ENCODE measurements around the gene MAGI1. TPM values are rescaled to one million over a fixed set of nuclear protein-coding genes. Genes with fewer than 3 reads are reported as not detected.

Gene MAGI1
- total RNA-seq, 1 donor from 2014 or later, result not detected

- ChIA-PET CTCF (no interaction called here), POLR2A (no interaction called here)
- ATAC-seq (ENCODE audit: low read depth) (no peak), DNase-seq (no peak)
- Mint-ChIP-seq H3K36me3 (ENCODE audit: low read depth) (no peaks in the 10 kb centered on the region), H3K27ac (no peak overlapping the region), H3K27me3 (no peaks in the 10 kb centered on the region), H3K4me3 (no peak overlapping the region), H3K9me3 (peaks cover 2% of the 10 kb centered on the region), H3K4me1 (no peaks in the 10 kb centered on the region)
- intact Hi-C loops (cut with micrococcal nuclease), result no loop called here
- TF ChIP-seq, protein P1, sequence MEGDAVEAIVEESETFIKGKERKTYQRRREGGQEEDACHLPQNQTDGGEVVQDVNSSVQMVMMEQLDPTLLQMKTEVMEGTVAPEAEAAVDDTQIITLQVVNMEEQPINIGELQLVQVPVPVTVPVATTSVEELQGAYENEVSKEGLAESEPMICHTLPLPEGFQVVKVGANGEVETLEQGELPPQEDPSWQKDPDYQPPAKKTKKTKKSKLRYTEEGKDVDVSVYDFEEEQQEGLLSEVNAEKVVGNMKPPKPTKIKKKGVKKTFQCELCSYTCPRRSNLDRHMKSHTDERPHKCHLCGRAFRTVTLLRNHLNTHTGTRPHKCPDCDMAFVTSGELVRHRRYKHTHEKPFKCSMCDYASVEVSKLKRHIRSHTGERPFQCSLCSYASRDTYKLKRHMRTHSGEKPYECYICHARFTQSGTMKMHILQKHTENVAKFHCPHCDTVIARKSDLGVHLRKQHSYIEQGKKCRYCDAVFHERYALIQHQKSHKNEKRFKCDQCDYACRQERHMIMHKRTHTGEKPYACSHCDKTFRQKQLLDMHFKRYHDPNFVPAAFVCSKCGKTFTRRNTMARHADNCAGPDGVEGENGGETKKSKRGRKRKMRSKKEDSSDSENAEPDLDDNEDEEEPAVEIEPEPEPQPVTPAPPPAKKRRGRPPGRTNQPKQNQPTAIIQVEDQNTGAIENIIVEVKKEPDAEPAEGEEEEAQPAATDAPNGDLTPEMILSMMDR (IDR thresholded peaks at IDR 0.05), result no peak
These were observed 298.7 kb downstream of the MAGI1 start for GRCh38 chr3:65739901-65740541.

- ATAC-seq (ENCODE audit: low read depth) (no peak), DNase-seq (no peak)
- no peaks in the 10 kb centered on the region for H3K4me1 Mint-ChIP-seq
- H3K36me3 Mint-ChIP-seq (ENCODE audit: low read depth), result no peaks in the 10 kb centered on the region
- H3K9me3 Mint-ChIP-seq, result peaks cover 2% of the 10 kb centered on the region
- intact Hi-C loops (cut with micrococcal nuclease), result no loop called here
- POLR2A ChIA-PET, result no interaction called here
- H3K27ac Mint-ChIP-seq, result no peak overlapping the region
- TF ChIP-seq, protein P1 (IDR thresholded peaks at IDR 0.05), result no peak
- CTCF ChIA-PET, result no interaction called here
- H3K27me3 Mint-ChIP-seq, result peaks cover 5% of the 10 kb centered on the region
- H3K4me3 Mint-ChIP-seq, result no peak overlapping the region
These were observed 303.9 kb downstream of the MAGI1 start for GRCh38 chr3:65734792-65735191.

- DNase-seq (no peak), ATAC-seq (ENCODE audit: low read depth) (no peak)
- no peak overlapping the region for H3K27ac Mint-ChIP-seq
- no peaks in the 10 kb centered on the region for H3K4me1 Mint-ChIP-seq
- TF ChIP-seq, protein P1 (IDR thresholded peaks at IDR 0.05), result no peak
- peaks cover 2% of the 10 kb centered on the region for H3K9me3 Mint-ChIP-seq
- intact Hi-C loops (cut with micrococcal nuclease), result no loop called here
- no peak overlapping the region for H3K4me3 Mint-ChIP-seq
- H3K27me3 Mint-ChIP-seq, result peaks cover 5% of the 10 kb centered on the region
- ChIA-PET CTCF (no interaction called here), POLR2A (no interaction called here)
- H3K36me3 Mint-ChIP-seq (ENCODE audit: low read depth), result no peaks in the 10 kb centered on the region
These were observed 304.3 kb downstream of the MAGI1 start for GRCh38 chr3:65734382-65734781.

DNA sequence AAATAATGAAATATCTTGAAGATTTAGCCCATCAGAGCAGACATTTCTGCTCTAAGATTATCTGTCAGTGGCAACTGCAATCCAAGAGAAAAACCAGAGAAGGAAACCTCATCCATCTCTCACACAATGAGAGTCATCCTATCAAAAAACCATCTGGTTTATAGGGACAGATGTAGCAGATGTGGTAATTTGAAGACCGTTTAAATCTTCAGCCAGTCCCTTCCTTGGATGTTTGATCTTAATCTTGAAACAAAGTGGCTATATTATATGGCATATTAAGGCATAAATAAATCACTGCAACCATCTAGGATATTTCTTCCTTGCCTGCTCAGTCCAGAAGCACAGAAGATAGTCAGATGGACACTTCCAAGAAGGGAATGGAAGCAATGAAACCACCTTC lies 305.3 kb downstream of the MAGI1 start:
- POLR2A ChIA-PET, result no interaction called here
- Mint-ChIP-seq H3K36me3 (ENCODE audit: low read depth) (no peaks in the 10 kb centered on the region), H3K27ac (no peak overlapping the region), H3K27me3 (peaks cover 5% of the 10 kb centered on the region), H3K4me3 (no peak overlapping the region), H3K4me1 (no peaks in the 10 kb centered on the region), H3K9me3 (peaks cover 2% of the 10 kb centered on the region)
- ATAC-seq (ENCODE audit: low read depth), result no peak
- intact Hi-C loops (cut with micrococcal nuclease), result no loop called here
- DNase-seq, result no peak
- TF ChIP-seq, protein P1 (IDR thresholded peaks at IDR 0.05), result no peak
- CTCF ChIA-PET, result no interaction called here

- Mint-ChIP-seq H3K27ac (no peak overlapping the region), H3K27me3 (peaks cover 5% of the 10 kb centered on the region), H3K4me1 (no peaks in the 10 kb centered on the region), H3K9me3 (peaks cover 2% of the 10 kb centered on the region), H3K36me3 (ENCODE audit: low read depth) (no peaks in the 10 kb centered on the region), H3K4me3 (no peak overlapping the region)
- ATAC-seq (ENCODE audit: low read depth) (peak; percentile 50), DNase-seq (no peak)
- POLR2A ChIA-PET, result no interaction called here
- CTCF ChIA-PET, result interaction anchor here (1.3 kb wide), 1 partner anchor 9 kb away, joined by 4 read pairs; no protein-coding TSS in a partner anchor
- TF ChIP-seq, protein P1 (IDR thresholded peaks at IDR 0.05), result no peak
- intact Hi-C loops (cut with micrococcal nuclease), result loop anchor here (1.0 kb wide), 1 partner anchor 1702 kb away; no protein-coding TSS in a partner anchor
These were observed 306.4 kb downstream of the MAGI1 start for GRCh38 chr3:65732051-65732935.

Measured in activated B cell treated with CpG ODN at 0.5 μM for 24 hours (primary cell).